ENCODE data around the gene RPS21.
"Not testable (repeated sequence)": the region's sequence is repeated elsewhere in the genome, so short reads cannot be mapped to it uniquely, and the experiment has no call there.

RPS21 gene

GRCh38 chr20:62363920-62364851 lies 22.7 kb upstream of the RPS21 start:
- in situ Hi-C loops (cut with HindIII; ENCODE audit: low sequenced_read_pairs), result no loop called here

GRCh38 chr20:62364911-62365736 lies 21.8 kb upstream of the RPS21 start:
- in situ Hi-C loops (cut with HindIII; ENCODE audit: low sequenced_read_pairs), result no loop called here

- in situ Hi-C loops (cut with HindIII; ENCODE audit: low sequenced_read_pairs), result no loop called here
Measured at GRCh38 chr20:62365814-62366369, 21.0 kb upstream of the RPS21 start.

- in situ Hi-C loops (cut with HindIII; ENCODE audit: low sequenced_read_pairs), result no loop called here
Measured at GRCh38 chr20:62366370-62367135, 20.4 kb upstream of the RPS21 start.

GRCh38 chr20:62367136-62367632 lies 19.7 kb upstream of the RPS21 start, which contains the start of gene LAMA5:
Gene LAMA5, minus strand, starts transcription at chr20:62367312. Its CDS starts 67 bp downstream, at chr20:62367245.
- in situ Hi-C loops (cut with HindIII; ENCODE audit: low sequenced_read_pairs), result no loop called here

GRCh38 chr20:62367633-62368391 lies 19.1 kb upstream of the RPS21 start:
- in situ Hi-C loops (cut with HindIII; ENCODE audit: low sequenced_read_pairs), result no loop called here

GRCh38 chr20:62368392-62368975 lies 18.4 kb upstream of the RPS21 start:
- in situ Hi-C loops (cut with HindIII; ENCODE audit: low sequenced_read_pairs), result no loop called here

- in situ Hi-C loops (cut with HindIII; ENCODE audit: low sequenced_read_pairs), result no loop called here
Measured at GRCh38 chr20:62368976-62369814, 17.7 kb upstream of the RPS21 start.

GRCh38 chr20:62369815-62370114 lies 17.1 kb upstream of the RPS21 start:
- in situ Hi-C loops (cut with HindIII; ENCODE audit: low sequenced_read_pairs), result no loop called here

GRCh38 chr20:62370115-62370806 lies 16.6 kb upstream of the RPS21 start:
- in situ Hi-C loops (cut with HindIII; ENCODE audit: low sequenced_read_pairs), result no loop called here

- in situ Hi-C loops (cut with HindIII; ENCODE audit: low sequenced_read_pairs), result no loop called here
Measured at GRCh38 chr20:62370807-62371587, 15.9 kb upstream of the RPS21 start.

- in situ Hi-C loops (cut with HindIII; ENCODE audit: low sequenced_read_pairs), result no loop called here
Measured at GRCh38 chr20:62371588-62372041, 15.3 kb upstream of the RPS21 start.

GRCh38 chr20:62372042-62372993 lies 14.6 kb upstream of the RPS21 start:
- in situ Hi-C loops (cut with HindIII; ENCODE audit: low sequenced_read_pairs), result no loop called here

GRCh38 chr20:62373631-62374179 lies 13.2 kb upstream of the RPS21 start:
- in situ Hi-C loops (cut with HindIII; ENCODE audit: low sequenced_read_pairs), result not testable (repeated sequence)

GRCh38 chr20:62374331-62375152 lies 12.4 kb upstream of the RPS21 start:
- in situ Hi-C loops (cut with HindIII; ENCODE audit: low sequenced_read_pairs), result no loop called here
